Activated CD8-positive, alpha-beta memory T cell treated with anti-CD3 and anti-CD28 coated beads for 48 hours (primary cell): ENCODE data around the gene SMYD1.

Experiments used
- DNase-seq, 3 experiments: peaks; one replicate each; pipeline ENCODE4 v3.0.0-alpha.2; 2020; ENCODE audit warnings: low read depth in 2 of 3, low spot score in 2 of 3

Gene SMYD1

GRCh38 chr2:88086401-88086800, 18.8 kb downstream of the SMYD1 start:
- no peak for DNase-seq

GRCh38 chr2:88087073-88087472, 19.4 kb downstream of the SMYD1 start:
- DNase-seq: no peak

- no peak for DNase-seq
These were observed 20.1 kb downstream of the SMYD1 start for GRCh38 chr2:88087763-88088162.

- no peak for DNase-seq
These were observed 21.4 kb downstream of the SMYD1 start for GRCh38 chr2:88088999-88089398.

- DNase-seq: no peak
These were observed 23.0 kb downstream of the SMYD1 start for GRCh38 chr2:88090446-88091283.

GRCh38 chr2:88091943-88092342, 24.3 kb downstream of the SMYD1 start:
- DNase-seq: no peak

GRCh38 chr2:88092773-88093172, 25.1 kb downstream of the SMYD1 start:
- no peak for DNase-seq

- DNase-seq: no peak
These were observed 27.4 kb downstream of the SMYD1 start for GRCh38 chr2:88095022-88095421.

- no peak for DNase-seq
These were observed 29.1 kb downstream of the SMYD1 start for GRCh38 chr2:88096708-88097107.

- no peak for DNase-seq
These were observed 29.6 kb downstream of the SMYD1 start for GRCh38 chr2:88097192-88097591.

- no peak for DNase-seq
These were observed 30.4 kb downstream of the SMYD1 start for GRCh38 chr2:88097891-88098557.

- DNase-seq: no peak
These were observed 30.9 kb downstream of the SMYD1 start for GRCh38 chr2:88098558-88098900.

GRCh38 chr2:88099798-88100488, 32.3 kb downstream of the SMYD1 start:
- no peak for DNase-seq

- no peak for DNase-seq
These were observed 32.8 kb downstream of the SMYD1 start for GRCh38 chr2:88100489-88100858.

GRCh38 chr2:88108796-88109195, 41.2 kb downstream of the SMYD1 start:
- DNase-seq: no peak

- no peak for DNase-seq
These were observed 43.2 kb downstream of the SMYD1 start for GRCh38 chr2:88110830-88111229.

GRCh38 chr2:88113069-88113468, 45.4 kb downstream of the SMYD1 start:
- DNase-seq: no peak

- DNase-seq: no peak
These were observed 47.3 kb downstream of the SMYD1 start for GRCh38 chr2:88114889-88115288.

GRCh38 chr2:88115825-88116518, 48.3 kb downstream of the SMYD1 start:
- DNase-seq: no peak

- no peak for DNase-seq
These were observed 49.2 kb downstream of the SMYD1 start for GRCh38 chr2:88116669-88117432.

- no peak for DNase-seq
These were observed 50.3 kb downstream of the SMYD1 start for GRCh38 chr2:88117973-88118372.
